Lung (tissue), 12 donors: Measurements from ENCODE around the gene TMEM238L. TPM values are rescaled to one million over a fixed set of nuclear protein-coding genes. Genes with fewer than 3 reads are reported as not detected.

ENCODE experiments used
- ATAC-seq: fragments of 200-7000 bp; cut with Tn5 transposase; one replicate; pipeline ENCODE4 v1.9.1; 2020; ENCODE audit warnings: moderate number of reproducible peaks; ENCODE audit not compliant: insufficient read depth, low FRiP score
- DNase-seq, 3 donors: peaks; one replicate each; pipeline ENCODE4 v3.0.0-alpha.2; 2013 to 2017
- H3K27ac ChIP-seq, 2 donors: one replicate each; pipeline ENCODE4 v1.5.1; 2013; ENCODE audit warnings: mild to moderate bottlenecking in 2 of 2, moderate library complexity in 2 of 2, control low read depth in 1 of 2, inconsistent platforms in 1 of 2, low read depth in 1 of 2, low read length in 1 of 2
- H3K27me3 ChIP-seq, 3 donors: one replicate each; pipeline ENCODE4 v1.5.1; 2013; ENCODE audit warnings: low read length in 2 of 3; ENCODE audit not compliant: control insufficient read depth in 3 of 3, insufficient read depth in 3 of 3
- H3K36me3 ChIP-seq, 4 donors: one replicate each; pipeline ENCODE4 v1.5.1; 2013; ENCODE audit warnings: low read length in 4 of 4, mild to moderate bottlenecking in 1 of 4, moderate library complexity in 1 of 4; ENCODE audit not compliant: control insufficient read depth in 4 of 4, insufficient read depth in 4 of 4
- H3K4me1 ChIP-seq, 5 donors: one replicate each; pipeline ENCODE4 v1.5.1; 2013; ENCODE audit warnings: low read length in 5 of 5, mild to moderate bottlenecking in 2 of 5, moderate library complexity in 1 of 5; ENCODE audit not compliant: control insufficient read depth in 5 of 5, insufficient read depth in 5 of 5
- H3K4me3 ChIP-seq: one replicate; pipeline ENCODE4 v1.5.1; 2013; ENCODE audit warnings: mild to moderate bottlenecking, control low read depth, moderate library complexity
- H3K9ac ChIP-seq, 2 donors: one replicate each; pipeline ENCODE4 v1.5.1; 2013; ENCODE audit warnings: low read length in 2 of 2, control low read depth in 1 of 2; ENCODE audit not compliant: insufficient read depth in 1 of 2
- H3K9me3 ChIP-seq, 4 donors: one replicate each; pipeline ENCODE4 v1.5.1; 2013; ENCODE audit warnings: low read length in 3 of 4, mild to moderate bottlenecking in 1 of 4, moderate library complexity in 1 of 4; ENCODE audit not compliant: control insufficient read depth in 4 of 4, insufficient read depth in 3 of 4
- WGBS, 2 donors: extraction: QIAGEN DNeasy Blood & Tissue Kit; methylation state at CpG; one replicate each; pipeline ENCODE4 v1.1.7; 2013; 5-methylcytosine and 5-hydroxymethylcytosine counted together
- polyA plus RNA-seq, 2 donors: library from polyadenylated mRNA; stranded (reverse); fragments of 200-250 nt; gene quantifications; one replicate each; pipeline ENCODE4 v1.2.1, GENCODE V29; 2013
- total RNA-seq, 2 donors: library from RNA; depleted of rRNA in 1 of 2; stranded (reverse); fragments of >200 nt in 1 of 2; gene quantifications; one replicate each; pipeline ENCODE4 v1.2.1, GENCODE V29; 2014 to 2021
- TF ChIP-seq, protein P1 (sequence below): IDR thresholded peaks from 2 replicates; pipeline ENCODE4 v1.5.1; 2012; ENCODE audit warnings: mild to moderate bottlenecking; ENCODE audit errors: control extremely low read depth, extremely low read depth
- donor health status: control.
- donor health status: control.
- donor health status: Bipolar disorder and iron deficiency.
- donor health status: healthy.
- donor health status: DM: yes; HTN: yes; CAD: no.

Gene TMEM238L
- total and polyA plus RNA-seq, 4 donors: 0.05 TPM; not detected in 3

DNA sequence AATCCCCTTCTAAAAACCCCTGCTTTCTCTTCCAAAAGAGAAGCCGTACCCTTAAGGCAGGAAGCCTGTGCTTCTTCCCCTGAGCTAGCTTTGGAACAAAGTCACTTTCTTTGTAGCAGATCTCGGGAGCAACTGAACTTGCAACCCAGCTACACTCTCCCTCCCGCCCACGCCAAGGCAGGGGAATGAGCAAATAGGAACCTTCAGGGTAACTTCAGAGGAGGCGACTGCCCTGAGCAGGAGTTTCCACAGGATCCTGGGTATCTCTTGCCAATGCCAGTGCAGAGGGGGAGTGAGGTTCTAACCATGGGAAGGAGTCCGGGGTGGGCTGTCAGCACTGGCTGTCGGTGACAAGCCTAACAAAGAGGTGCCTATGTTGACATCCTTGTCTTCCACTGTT, 39.9 kb upstream of the TMEM238L start:
- no peak for ATAC-seq
- H3K27ac ChIP-seq: no peak overlapping the region
- H3K9ac ChIP-seq: no peak overlapping the region

DNA sequence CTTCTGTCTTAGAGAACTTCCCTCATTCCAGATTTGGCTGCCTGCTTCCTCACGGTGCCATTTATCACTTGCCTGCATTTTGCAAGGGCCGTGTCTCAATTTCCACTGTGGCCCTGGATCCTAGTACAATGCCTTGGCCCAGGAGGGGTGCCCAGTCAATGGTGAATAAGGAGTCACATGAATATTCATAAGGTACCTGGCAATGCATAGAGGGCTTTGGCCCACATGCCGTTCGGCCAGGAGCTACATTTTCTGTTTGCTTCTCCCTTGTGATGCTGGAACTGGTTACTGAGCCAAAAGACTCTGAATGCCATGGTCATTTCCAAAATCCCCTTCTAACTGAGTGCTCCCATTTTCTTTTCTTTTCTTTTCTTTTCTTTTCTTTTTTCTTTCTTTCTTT, 38.8 kb upstream of the TMEM238L start:
- WGBS, 2 donors: 68 to 76% methylated on average over 4 of the region's 4 CpGs
- H3K36me3 ChIP-seq: no peaks in the 10 kb centered on the region
- no peak for DNase-seq
- no peak for ATAC-seq
- H3K4me1 ChIP-seq: peaks cover 0 to 7% (median 0%) of the 10 kb centered on the region in 5 donors
- no peak overlapping the region for H3K27ac ChIP-seq
- H3K27me3 ChIP-seq: peaks cover 0 to 4% (median 0%) of the 10 kb centered on the region in 3 donors
- no peak overlapping the region for H3K9ac ChIP-seq
- H3K9me3 ChIP-seq: no peaks in the 10 kb centered on the region
- no peak overlapping the region for H3K4me3 ChIP-seq
- TF ChIP-seq, protein P1, sequence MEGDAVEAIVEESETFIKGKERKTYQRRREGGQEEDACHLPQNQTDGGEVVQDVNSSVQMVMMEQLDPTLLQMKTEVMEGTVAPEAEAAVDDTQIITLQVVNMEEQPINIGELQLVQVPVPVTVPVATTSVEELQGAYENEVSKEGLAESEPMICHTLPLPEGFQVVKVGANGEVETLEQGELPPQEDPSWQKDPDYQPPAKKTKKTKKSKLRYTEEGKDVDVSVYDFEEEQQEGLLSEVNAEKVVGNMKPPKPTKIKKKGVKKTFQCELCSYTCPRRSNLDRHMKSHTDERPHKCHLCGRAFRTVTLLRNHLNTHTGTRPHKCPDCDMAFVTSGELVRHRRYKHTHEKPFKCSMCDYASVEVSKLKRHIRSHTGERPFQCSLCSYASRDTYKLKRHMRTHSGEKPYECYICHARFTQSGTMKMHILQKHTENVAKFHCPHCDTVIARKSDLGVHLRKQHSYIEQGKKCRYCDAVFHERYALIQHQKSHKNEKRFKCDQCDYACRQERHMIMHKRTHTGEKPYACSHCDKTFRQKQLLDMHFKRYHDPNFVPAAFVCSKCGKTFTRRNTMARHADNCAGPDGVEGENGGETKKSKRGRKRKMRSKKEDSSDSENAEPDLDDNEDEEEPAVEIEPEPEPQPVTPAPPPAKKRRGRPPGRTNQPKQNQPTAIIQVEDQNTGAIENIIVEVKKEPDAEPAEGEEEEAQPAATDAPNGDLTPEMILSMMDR: no peak

More for the DNA sequence above, 39.9 kb upstream of the TMEM238L start:
- TF ChIP-seq, protein P1: no peak
- Histone ChIP-seq H3K4me1 (peaks cover 0 to 7% (median 0%) of the 10 kb centered on the region in 5 donors), H3K9me3 (no peaks in the 10 kb centered on the region), H3K36me3 (no peaks in the 10 kb centered on the region), H3K27me3 (peaks cover 0 to 4% (median 0%) of the 10 kb centered on the region in 3 donors), H3K4me3 (no peak overlapping the region)
- peak; percentile 17 to 38 (median 24) for DNase-seq
- WGBS, 2 donors: 55 to 64% methylated on average over 7 of the region's 7 CpGs

DNA sequence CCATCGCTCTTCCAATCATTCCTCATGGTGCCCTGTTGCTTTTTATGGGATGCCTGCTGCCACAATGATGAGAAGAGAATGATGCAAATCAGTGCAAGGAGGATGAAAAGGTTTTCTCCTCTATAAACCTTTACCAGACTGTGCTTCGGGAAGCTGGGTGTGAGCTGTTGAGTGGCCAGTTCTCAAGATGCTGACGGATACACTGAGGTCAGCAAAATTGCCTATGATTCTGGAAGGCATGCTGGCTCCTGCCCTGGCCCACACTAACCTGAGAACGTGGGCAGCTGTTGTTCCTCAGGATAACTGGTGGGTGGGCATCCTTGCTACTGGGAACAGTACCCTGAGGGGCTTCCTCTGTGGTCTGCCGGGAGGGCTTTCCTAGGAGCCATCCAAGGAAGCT, 34.8 kb upstream of the TMEM238L start:
- 84 to 90% methylated on average over 5 of the region's 5 CpGs for WGBS, 2 donors
- no peak overlapping the region for H3K9ac ChIP-seq
- ATAC-seq: no peak
- H3K27ac ChIP-seq: no peak overlapping the region
- H3K36me3 ChIP-seq: no peaks in the 10 kb centered on the region
- TF ChIP-seq, protein P1: no peak
- H3K27me3 ChIP-seq: peaks cover 0 to 4% (median 0%) of the 10 kb centered on the region in 3 donors
- no peak overlapping the region for H3K4me3 ChIP-seq
- no peaks in the 10 kb centered on the region for H3K4me1 ChIP-seq
- DNase-seq: no peak
- no peaks in the 10 kb centered on the region for H3K9me3 ChIP-seq

DNA sequence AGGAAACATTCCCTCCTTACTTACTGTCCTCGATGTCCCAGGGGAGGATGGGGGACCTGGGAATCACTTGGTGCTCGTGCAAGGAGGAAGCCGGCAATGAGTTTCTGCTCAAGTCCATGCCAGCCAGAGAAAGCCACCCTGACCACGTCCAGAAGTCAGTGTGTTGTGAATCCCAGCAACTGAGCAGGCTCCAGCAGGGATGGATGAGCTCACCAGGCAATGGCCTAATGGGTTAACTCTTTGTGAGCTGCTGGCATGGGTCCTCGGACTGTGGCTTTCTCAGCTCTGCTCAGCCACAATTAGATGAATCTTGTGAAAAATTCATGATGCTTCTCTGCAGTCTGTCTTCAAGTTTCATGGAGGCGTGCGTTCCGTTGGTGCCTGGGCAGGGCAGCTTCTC, 34.0 kb upstream of the TMEM238L start, which contains the start of gene PIRT:
PIRT (minus strand) TSS at position 167 of the 400 bp plus-strand sequence. CDS start 12,442 bp downstream, outside the sequence.
- ATAC-seq: no peak
- no peak for DNase-seq

More for the DNA sequence above, 34.0 kb upstream of the TMEM238L start, which contains the start of gene PIRT:
- 76% methylated on average over 8 of the region's 8 CpGs for WGBS, 2 donors
- Histone ChIP-seq H3K27me3 (peaks cover 0 to 4% (median 0%) of the 10 kb centered on the region in 3 donors), H3K4me3 (no peak within 1 kb of the TSS), H3K9ac (no peak within 1 kb of the TSS), H3K36me3 (no peaks in the 10 kb centered on the region), H3K4me1 (no peaks in the 10 kb centered on the region), H3K9me3 (no peaks in the 10 kb centered on the region), H3K27ac (no peak within 1 kb of the TSS)
- TF ChIP-seq, protein P1: no peak
